ENCODE data around the gene COL27A1. TPM values are rescaled to one million over a fixed set of nuclear protein-coding genes. Genes with fewer than 3 reads are reported as not detected.

Gene COL27A1
- total and polyA plus RNA-seq, 2 experiments from 2014 or later = 44.6 to 47.0 TPM

GRCh38 chr9:114149181-114149580 is 6.2 kb upstream of the COL27A1 start:
- TF ChIP-seq EZH2phosphoT487 (IDR thresholded peaks at IDR 0.05; ENCODE audit: low read depth, severe bottlenecking, unreplicated experiment) (no peak), EZH2 (IDR thresholded peaks at IDR 0.05; ENCODE audit: borderline replicate concordance) (no peak), CTCF (IDR thresholded peaks at IDR 0.05; ENCODE audit: poor library complexity) (no peak)
- no peak overlapping the region for H3K27ac ChIP-seq
- no peak for DNase-seq (ENCODE audit: low spot score)
- 98% methylated on average over 5 of the region's 5 CpGs for WGBS (ENCODE audit: low lambda C conversion rate, missing lambda C conversion rate)
- no peaks in the 10 kb centered on the region for H3K9me2 ChIP-seq (replicated peaks; ENCODE audit: insufficient read depth)
- H2AFZ ChIP-seq = no peak overlapping the region
- H4K20me1 ChIP-seq (ENCODE audit: insufficient read depth, poor library complexity, severe bottlenecking) = no peaks in the 10 kb centered on the region
- no peaks in the 10 kb centered on the region for H3K36me3 ChIP-seq (replicated peaks; ENCODE audit: insufficient read depth, low read depth)
- H3K4me1 ChIP-seq (ENCODE audit: insufficient read depth) = peaks cover 7% of the 10 kb centered on the region
- no peaks in the 10 kb centered on the region for H3K79me2 ChIP-seq
- H3K4me3 ChIP-seq = no peak overlapping the region
- H3K27me3 ChIP-seq = no peaks in the 10 kb centered on the region
- H3K9me3 ChIP-seq (ENCODE audit: low read depth) = no peaks in the 10 kb centered on the region
- no peak overlapping the region for H3K4me2 ChIP-seq

GRCh38 chr9:114149765-114150340 is 5.5 kb upstream of the COL27A1 start:
- Histone ChIP-seq H3K4me1 (ENCODE audit: insufficient read depth) (peaks cover 11% of the 10 kb centered on the region), H3K27ac (no peak overlapping the region), H3K36me3 (replicated peaks; ENCODE audit: insufficient read depth, low read depth) (no peaks in the 10 kb centered on the region), H3K9me2 (replicated peaks; ENCODE audit: insufficient read depth) (no peaks in the 10 kb centered on the region), H3K27me3 (no peaks in the 10 kb centered on the region), H4K20me1 (ENCODE audit: insufficient read depth, poor library complexity, severe bottlenecking) (no peaks in the 10 kb centered on the region), H3K4me3 (no peak overlapping the region), H3K79me2 (no peaks in the 10 kb centered on the region), H3K4me2 (no peak overlapping the region), H3K9me3 (ENCODE audit: low read depth) (no peaks in the 10 kb centered on the region), H2AFZ (no peak overlapping the region)
- DNase-seq (ENCODE audit: low spot score) = no peak
- 85% methylated on average over 4 of the region's 4 CpGs for WGBS (ENCODE audit: low lambda C conversion rate, missing lambda C conversion rate)
- TF ChIP-seq CTCF (IDR thresholded peaks at IDR 0.05; ENCODE audit: poor library complexity) (no peak), EZH2phosphoT487 (IDR thresholded peaks at IDR 0.05; ENCODE audit: low read depth, severe bottlenecking, unreplicated experiment) (no peak), EZH2 (IDR thresholded peaks at IDR 0.05; ENCODE audit: borderline replicate concordance) (no peak)

GRCh38 chr9:114150608-114151007 is 4.7 kb upstream of the COL27A1 start:
- TF ChIP-seq EZH2phosphoT487 (IDR thresholded peaks at IDR 0.05; ENCODE audit: low read depth, severe bottlenecking, unreplicated experiment) (no peak), CTCF (IDR thresholded peaks at IDR 0.05; ENCODE audit: poor library complexity) (no peak), EZH2 (IDR thresholded peaks at IDR 0.05; ENCODE audit: borderline replicate concordance) (no peak)
- DNase-seq (ENCODE audit: low spot score) = no peak
- Histone ChIP-seq H4K20me1 (ENCODE audit: insufficient read depth, poor library complexity, severe bottlenecking) (no peaks in the 10 kb centered on the region), H3K9me3 (ENCODE audit: low read depth) (no peaks in the 10 kb centered on the region), H3K27ac (no peak overlapping the region), H3K4me2 (no peak overlapping the region), H2AFZ (no peak overlapping the region), H3K4me1 (ENCODE audit: insufficient read depth) (peaks cover 14% of the 10 kb centered on the region), H3K27me3 (no peaks in the 10 kb centered on the region), H3K79me2 (peaks cover 2% of the 10 kb centered on the region), H3K9me2 (replicated peaks; ENCODE audit: insufficient read depth) (no peaks in the 10 kb centered on the region), H3K36me3 (replicated peaks; ENCODE audit: insufficient read depth, low read depth) (no peaks in the 10 kb centered on the region), H3K4me3 (no peak overlapping the region)
- 90% methylated on average over 8 of the region's 8 CpGs for WGBS (ENCODE audit: low lambda C conversion rate, missing lambda C conversion rate)
